Caco-2 (cell line): ENCODE results near the gene MAZ. TPM values are rescaled to one million over a fixed set of nuclear protein-coding genes. Genes with fewer than 3 reads are reported as not detected.
A peak's percentile ranks its signal among the peaks of the same experiment; 100 is the strongest.

Experiments used
- BruUV-seq: library from RNA; stranded (reverse); fragments of 400-500 nt; replicated peaks from 2 replicates; lab custom pipeline; 2021; lab: Mats Ljungman, UMichigan
- CTCF ChIA-PET: fragments of 300-600 bp; sonication (Branson Sonifier 250); formaldehyde crosslinking; loops from one replicate; lab custom pipeline; 2022; ENCODE audit warnings: antibody characterized with exemption; lab: Charles Lee
- POLR2A ChIA-PET: fragments of 300-600 bp; sonication (Branson Sonifier 250); formaldehyde crosslinking; loops from one replicate; lab custom pipeline; 2022; ENCODE audit warnings: antibody characterized with exemption; lab: Charles Lee
- DNase-seq, 2 experiments: peaks; one replicate each; pipeline versions ENCODE4 v3.0.0 to v3.0.0-alpha.2; 2020 to 2022
- H3K27me3 ChIP-seq: replicated peaks from 2 replicates; pipeline ENCODE4 v1.6.0; 2011; ENCODE audit warnings: low read length; ENCODE audit not compliant: control insufficient read depth, insufficient read depth
- H3K36me3 ChIP-seq: 2 replicates; pipeline ENCODE4 v1.5.1; 2011; ENCODE audit warnings: low read length; ENCODE audit not compliant: control insufficient read depth, insufficient read depth
- H3K4me1 ChIP-seq: fragments of 250-450 bp; sonication (Bioruptor Pico); 2 replicates; pipeline ENCODE4 v1.5.1; 2020; ENCODE audit warnings: mild to moderate bottlenecking
- H3K4me3 ChIP-seq: 2 replicates; pipeline ENCODE4 v1.5.1; 2011; ENCODE audit warnings: low read depth, mild to moderate bottlenecking, control low read depth, low read length
- H3K9me3 ChIP-seq: fragments of 250-450 bp; sonication (Bioruptor Pico); 2 replicates; pipeline ENCODE4 v1.5.1; 2020; ENCODE audit warnings: mild to moderate bottlenecking, moderate library complexity
- H3K27ac Mint-ChIP-seq: one replicate; pipeline ENCODE4 v1.8.0; 2022; ENCODE audit warnings: mixed read lengths; ENCODE audit not compliant: unreplicated experiment
- H3K27me3 Mint-ChIP-seq: one replicate; pipeline ENCODE4 v1.8.0; 2022; ENCODE audit warnings: mixed read lengths; ENCODE audit not compliant: insufficient read depth, unreplicated experiment
- H3K36me3 Mint-ChIP-seq: one replicate; pipeline ENCODE4 v1.8.0; 2022; ENCODE audit warnings: mild to moderate bottlenecking, mixed read lengths; ENCODE audit not compliant: insufficient read depth, unreplicated experiment
- H3K4me1 Mint-ChIP-seq: one replicate; pipeline ENCODE4 v1.8.0; 2022; ENCODE audit warnings: low read depth, mixed read lengths; ENCODE audit not compliant: unreplicated experiment
- H3K4me3 Mint-ChIP-seq: one replicate; pipeline ENCODE4 v1.8.0; 2022; ENCODE audit warnings: mild to moderate bottlenecking, moderate library complexity, mixed read lengths; ENCODE audit not compliant: unreplicated experiment
- H3K9me3 Mint-ChIP-seq: one replicate; pipeline ENCODE4 v1.8.0; 2022; ENCODE audit warnings: mixed read lengths; ENCODE audit not compliant: unreplicated experiment
- intact Hi-C: fragments of 100-400 bp; cut with micrococcal nuclease; formaldehyde crosslinking; loops from one replicate; pipeline ENCODE4 v1.10.0; 2022; ENCODE audit not compliant: unreplicated experiment
- total RNA-seq: library from RNA; stranded (reverse); gene quantifications from 2 replicates; pipeline ENCODE4 v1.2.3, GENCODE V29; 2022
- TF ChIP-seq, protein P1 (sequence below), 2 experiments: fragments of 200-600 bp in 1 of 2; IDR thresholded peaks; 1 replicate in 1 of 2; 2 replicates in 1 of 2; pipeline versions ENCODE4 v1.5.1 to v1.8.0; 2011 to 2022; ENCODE audit warnings: antibody characterized with exemption in 1 of 2, control low read depth in 1 of 2, inconsistent platforms in 1 of 2, low read depth in 1 of 2, low read length in 1 of 2, mild to moderate bottlenecking in 1 of 2, moderate library complexity in 1 of 2; ENCODE audit not compliant: insufficient read depth in 1 of 2, severe bottlenecking in 1 of 2, unreplicated experiment in 1 of 2

MAZ gene
- total RNA-seq, 1 experiment from 2014 or later = 317 TPM

- H3K27ac Mint-ChIP-seq = peak overlapping the region; percentile 73
Measured at GRCh38 chr16:29818082-29818481, 11.8 kb downstream of the MAZ start.

GRCh38 chr16:29819506-29819905 is 13.2 kb downstream of the MAZ start:
- no TSS peak for BruUV-seq
- peaks cover 11% of the 10 kb centered on the region for H3K4me1 ChIP-seq

More at GRCh38 chr16:29818082-29818481, 11.8 kb downstream of the MAZ start:
- DNase-seq = no peak
- BruUV-seq = no TSS peak
- Histone ChIP-seq H3K4me3 (no peak overlapping the region), H3K27me3 (no peaks in the 10 kb centered on the region), H3K36me3 (no peaks in the 10 kb centered on the region; the same call in 1 of the 2 replicates), H3K4me1 (peaks cover 7% of the 10 kb centered on the region), H3K9me3 (no peaks in the 10 kb centered on the region)
- Mint-ChIP-seq H3K4me1 (peaks cover 27% of the 10 kb centered on the region), H3K4me3 (peak overlapping the region; percentile 73), H3K9me3 (no peaks in the 10 kb centered on the region), H3K36me3 (peaks cover 44% of the 10 kb centered on the region), H3K27me3 (no peaks in the 10 kb centered on the region)
- ChIA-PET POLR2A (interaction anchor here (0.8 kb wide), 1 partner anchor 108 kb away, joined by 3 read pairs; the partner anchor contains the start of gene KCTD13), CTCF (interaction anchor here (2.4 to 2.8 kb wide), 3 partner anchors 11 to 30 kb away, joined by 9 to 22 read pairs (median 16); partner anchors contain the start of gene MAZ)
- TF ChIP-seq, protein P1, sequence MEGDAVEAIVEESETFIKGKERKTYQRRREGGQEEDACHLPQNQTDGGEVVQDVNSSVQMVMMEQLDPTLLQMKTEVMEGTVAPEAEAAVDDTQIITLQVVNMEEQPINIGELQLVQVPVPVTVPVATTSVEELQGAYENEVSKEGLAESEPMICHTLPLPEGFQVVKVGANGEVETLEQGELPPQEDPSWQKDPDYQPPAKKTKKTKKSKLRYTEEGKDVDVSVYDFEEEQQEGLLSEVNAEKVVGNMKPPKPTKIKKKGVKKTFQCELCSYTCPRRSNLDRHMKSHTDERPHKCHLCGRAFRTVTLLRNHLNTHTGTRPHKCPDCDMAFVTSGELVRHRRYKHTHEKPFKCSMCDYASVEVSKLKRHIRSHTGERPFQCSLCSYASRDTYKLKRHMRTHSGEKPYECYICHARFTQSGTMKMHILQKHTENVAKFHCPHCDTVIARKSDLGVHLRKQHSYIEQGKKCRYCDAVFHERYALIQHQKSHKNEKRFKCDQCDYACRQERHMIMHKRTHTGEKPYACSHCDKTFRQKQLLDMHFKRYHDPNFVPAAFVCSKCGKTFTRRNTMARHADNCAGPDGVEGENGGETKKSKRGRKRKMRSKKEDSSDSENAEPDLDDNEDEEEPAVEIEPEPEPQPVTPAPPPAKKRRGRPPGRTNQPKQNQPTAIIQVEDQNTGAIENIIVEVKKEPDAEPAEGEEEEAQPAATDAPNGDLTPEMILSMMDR (IDR thresholded peaks at IDR 0.05; ENCODE audit: insufficient read depth in 1 of 2, low read depth in 1 of 2, low read length in 1 of 2, severe bottlenecking in 1 of 2, unreplicated experiment in 1 of 2) = no peak
- intact Hi-C loops = loop anchor here (5.0 to 10.0 kb wide), 2 partner anchors 84 to 177 kb away; partner anchors contain the start of genes ASPHD1, HIRIP3 and INO80E

GRCh38 chr16:29820271-29820701 is 14.0 kb downstream of the MAZ start, which contains the start of gene MVP:
Gene MVP, plus strand, starts transcription at chr16:29820462. Its CDS starts 10,088 bp downstream, at chr16:29830550.
- no peaks in the 10 kb centered on the region for H3K27me3 Mint-ChIP-seq
- ChIA-PET CTCF (interaction anchor here (2.4 kb wide), 1 partner anchor 28 kb away, joined by 9 read pairs; no protein-coding TSS in a partner anchor), POLR2A (no interaction called here)
- peaks cover 16% of the 10 kb centered on the region for H3K4me1 ChIP-seq
- intact Hi-C loops = no loop called here
- no TSS peak for BruUV-seq
- peak within 1 kb of the TSS; percentile 29 for H3K4me3 Mint-ChIP-seq
- H3K4me1 Mint-ChIP-seq = peaks cover 23% of the 10 kb centered on the region
- H3K9me3 ChIP-seq = no peaks in the 10 kb centered on the region
- peak within 1 kb of the TSS; percentile 29 for H3K4me3 ChIP-seq
- no peaks in the 10 kb centered on the region for H3K27me3 ChIP-seq
- DNase-seq = no peak
- H3K36me3 ChIP-seq = no peaks in the 10 kb centered on the region; the same call in 1 of the 2 replicates
- no peak within 1 kb of the TSS for H3K27ac Mint-ChIP-seq
- peaks cover 47% of the 10 kb centered on the region for H3K36me3 Mint-ChIP-seq
- H3K9me3 Mint-ChIP-seq = no peaks in the 10 kb centered on the region
- TF ChIP-seq, protein P1 (IDR thresholded peaks at IDR 0.05; ENCODE audit: insufficient read depth in 1 of 2, low read depth in 1 of 2, low read length in 1 of 2, severe bottlenecking in 1 of 2, unreplicated experiment in 1 of 2) = no peak

More at GRCh38 chr16:29819506-29819905, 13.2 kb downstream of the MAZ start:
- no peaks in the 10 kb centered on the region for H3K27me3 Mint-ChIP-seq
- Histone ChIP-seq H3K36me3 (no peaks in the 10 kb centered on the region; the same call in 1 of the 2 replicates), H3K4me3 (no peak overlapping the region), H3K27me3 (no peaks in the 10 kb centered on the region), H3K9me3 (no peaks in the 10 kb centered on the region)
- no peak for DNase-seq
- H3K9me3 Mint-ChIP-seq = no peaks in the 10 kb centered on the region
- intact Hi-C loops = loop anchor here (5.0 to 10.0 kb wide), 2 partner anchors 83 to 175 kb away; partner anchors contain the start of genes ASPHD1, HIRIP3 and INO80E
- TF ChIP-seq, protein P1 (IDR thresholded peaks at IDR 0.05; ENCODE audit: insufficient read depth in 1 of 2, low read depth in 1 of 2, low read length in 1 of 2, severe bottlenecking in 1 of 2, unreplicated experiment in 1 of 2) = peak in 1 of 2 experiments; percentile 16
- H3K4me3 Mint-ChIP-seq = peak overlapping the region; percentile 29
- no peak overlapping the region for H3K27ac Mint-ChIP-seq
- ChIA-PET CTCF (interaction anchor here (2.4 kb wide), 1 partner anchor 29 kb away, joined by 9 read pairs; no protein-coding TSS in a partner anchor), POLR2A (no interaction called here)
- peaks cover 44% of the 10 kb centered on the region for H3K36me3 Mint-ChIP-seq
- H3K4me1 Mint-ChIP-seq = peaks cover 26% of the 10 kb centered on the region
